GM10266 (cell line): Measurements from ENCODE around the gene RNPEPL1.

ENCODE experiments used
- DNase-seq: peaks from one replicate; pipeline ENCODE4 v3.0.0; 2012; ENCODE audit errors: extremely low spot score
- CTCF ChIP-seq: IDR thresholded peaks from 2 replicates; pipeline ENCODE4 v1.5.1; 2012; ENCODE audit warnings: mild to moderate bottlenecking, low read depth; ENCODE audit not compliant: control insufficient read depth, insufficient read depth; ENCODE audit errors: missing control alignments

The RNPEPL1 gene

GRCh38 chr2:240586198-240586918 is 18.1 kb downstream of the RNPEPL1 start, which contains the start of gene CAPN10:
CAPN10 (plus strand) TSS chr2:240586734; CDS start chr2:240586912, 178 bp downstream.
- DNase-seq, result peak; percentile 97
- no peak for TF ChIP-seq CTCF

- DNase-seq, result peak; percentile 62
- TF ChIP-seq CTCF, result no peak
These were observed 18.9 kb downstream of the RNPEPL1 start for GRCh38 chr2:240586919-240587800.

GRCh38 chr2:240588006-240588655 is 19.8 kb downstream of the RNPEPL1 start:
- no peak for DNase-seq
- TF ChIP-seq CTCF, result no peak

GRCh38 chr2:240588669-240589068 is 20.4 kb downstream of the RNPEPL1 start:
- no peak for DNase-seq
- TF ChIP-seq CTCF, result no peak

- no peak for DNase-seq
These were observed 21.1 kb downstream of the RNPEPL1 start for GRCh38 chr2:240589375-240589774.

GRCh38 chr2:240589850-240590525 is 21.7 kb downstream of the RNPEPL1 start:
- TF ChIP-seq CTCF, result no peak

More at GRCh38 chr2:240589375-240589774, 21.1 kb downstream of the RNPEPL1 start:
- no peak for TF ChIP-seq CTCF

More at GRCh38 chr2:240589850-240590525, 21.7 kb downstream of the RNPEPL1 start:
- DNase-seq, result no peak
